Keratinocyte (primary cell): ENCODE results near the gene KRT3.

Experiments
- CTCF ChIP-seq, 3 experiments: IDR thresholded peaks in 1 of 3; conservative IDR thresholded peaks in 1 of 3; optimal IDR thresholded peaks in 1 of 3; 2 replicates in 2 of 3; 3 replicates in 1 of 3; pipeline versions ENCODE3 to v1.5.1; 2011; ENCODE audit warnings: low read length in 3 of 3, mild to moderate bottlenecking in 3 of 3, moderate library complexity in 2 of 3, control low read depth in 1 of 3, inconsistent platforms in 1 of 3; ENCODE audit not compliant: insufficient read depth in 2 of 3; ENCODE audit errors: extremely low read depth in 1 of 3
- EZH2 ChIP-seq: IDR thresholded peaks from one replicate; pipeline ENCODE4 v1.6.1; 2012; ENCODE audit warnings: inconsistent platforms, mild to moderate bottlenecking, low read length, moderate library complexity

- no peak for TF ChIP-seq CTCF (optimal IDR thresholded peaks at IDR 0.05 in 1 of 3, IDR thresholded peaks at IDR 0.05 in 1 of 3, conservative IDR thresholded peaks at IDR 0.05 in 1 of 3; ENCODE audit: extremely low read depth in 1 of 3, insufficient read depth in 2 of 3, low read length in 3 of 3)
- no peak for TF ChIP-seq EZH2
Observed at GRCh38 chr12:52822771-52823510, 27.0 kb upstream of the KRT3 start.
